Measurements from ENCODE around the gene ATG9A.

DNA sequence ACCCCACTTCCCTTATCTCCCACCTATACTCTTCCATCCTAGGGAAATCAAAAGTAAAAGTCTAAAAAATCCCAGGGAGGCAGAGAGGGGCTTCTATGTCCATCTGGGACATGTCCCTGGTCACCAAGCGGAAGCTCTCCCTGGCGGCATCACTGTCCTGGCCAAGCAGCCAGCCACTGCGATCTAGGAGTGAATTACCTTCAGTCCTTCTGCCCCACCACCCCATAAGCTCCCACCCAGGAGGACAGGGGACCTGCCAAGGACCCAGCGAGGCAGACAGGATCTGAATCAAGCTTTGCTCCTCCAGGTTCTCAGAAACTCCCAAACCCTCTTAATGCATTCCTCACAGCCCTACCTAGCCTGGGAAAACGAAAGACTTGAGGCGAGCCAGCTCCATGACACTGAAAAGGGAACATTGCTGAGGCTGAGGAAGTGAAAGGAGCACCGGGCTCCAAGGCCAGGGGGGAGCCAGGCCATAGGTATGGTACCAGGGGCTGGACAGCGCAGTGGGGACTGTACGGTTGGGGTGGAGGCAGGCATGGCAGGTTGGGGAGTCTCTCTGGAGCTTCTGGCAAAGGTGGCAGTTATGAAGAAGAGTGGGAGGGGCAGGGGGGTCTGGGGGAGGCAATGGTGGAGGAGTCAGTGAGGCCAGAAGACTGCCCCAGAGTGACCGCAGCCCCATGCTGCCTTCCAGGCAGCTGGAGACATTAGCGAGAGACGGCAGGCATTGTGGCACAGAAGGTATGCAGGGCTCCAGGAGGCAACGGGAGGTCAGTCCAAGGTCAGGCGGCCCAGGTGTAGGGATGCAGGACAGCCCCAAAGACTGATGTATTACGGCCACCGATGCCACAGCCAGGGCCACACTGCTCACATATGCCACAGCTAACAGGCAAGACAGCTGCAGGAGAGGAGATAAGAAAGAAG, 56.9 kb downstream of the ATG9A start:
- TF ChIP-seq, protein P1, sequence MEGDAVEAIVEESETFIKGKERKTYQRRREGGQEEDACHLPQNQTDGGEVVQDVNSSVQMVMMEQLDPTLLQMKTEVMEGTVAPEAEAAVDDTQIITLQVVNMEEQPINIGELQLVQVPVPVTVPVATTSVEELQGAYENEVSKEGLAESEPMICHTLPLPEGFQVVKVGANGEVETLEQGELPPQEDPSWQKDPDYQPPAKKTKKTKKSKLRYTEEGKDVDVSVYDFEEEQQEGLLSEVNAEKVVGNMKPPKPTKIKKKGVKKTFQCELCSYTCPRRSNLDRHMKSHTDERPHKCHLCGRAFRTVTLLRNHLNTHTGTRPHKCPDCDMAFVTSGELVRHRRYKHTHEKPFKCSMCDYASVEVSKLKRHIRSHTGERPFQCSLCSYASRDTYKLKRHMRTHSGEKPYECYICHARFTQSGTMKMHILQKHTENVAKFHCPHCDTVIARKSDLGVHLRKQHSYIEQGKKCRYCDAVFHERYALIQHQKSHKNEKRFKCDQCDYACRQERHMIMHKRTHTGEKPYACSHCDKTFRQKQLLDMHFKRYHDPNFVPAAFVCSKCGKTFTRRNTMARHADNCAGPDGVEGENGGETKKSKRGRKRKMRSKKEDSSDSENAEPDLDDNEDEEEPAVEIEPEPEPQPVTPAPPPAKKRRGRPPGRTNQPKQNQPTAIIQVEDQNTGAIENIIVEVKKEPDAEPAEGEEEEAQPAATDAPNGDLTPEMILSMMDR (IDR thresholded peaks at IDR 0.05): no peak
- no peak for TF ChIP-seq POLR2A (IDR thresholded peaks at IDR 0.05)
- TF ChIP-seq EP300 (IDR thresholded peaks at IDR 0.05): no peak
